Left hindlimb (tissue), 1 donor: ENCODE measurements around the gene KIAA1958.

Source experiments
- DNase-seq: peaks from one replicate; pipeline ENCODE4 v3.0.0-alpha.2; 2018

Gene KIAA1958

DNA sequence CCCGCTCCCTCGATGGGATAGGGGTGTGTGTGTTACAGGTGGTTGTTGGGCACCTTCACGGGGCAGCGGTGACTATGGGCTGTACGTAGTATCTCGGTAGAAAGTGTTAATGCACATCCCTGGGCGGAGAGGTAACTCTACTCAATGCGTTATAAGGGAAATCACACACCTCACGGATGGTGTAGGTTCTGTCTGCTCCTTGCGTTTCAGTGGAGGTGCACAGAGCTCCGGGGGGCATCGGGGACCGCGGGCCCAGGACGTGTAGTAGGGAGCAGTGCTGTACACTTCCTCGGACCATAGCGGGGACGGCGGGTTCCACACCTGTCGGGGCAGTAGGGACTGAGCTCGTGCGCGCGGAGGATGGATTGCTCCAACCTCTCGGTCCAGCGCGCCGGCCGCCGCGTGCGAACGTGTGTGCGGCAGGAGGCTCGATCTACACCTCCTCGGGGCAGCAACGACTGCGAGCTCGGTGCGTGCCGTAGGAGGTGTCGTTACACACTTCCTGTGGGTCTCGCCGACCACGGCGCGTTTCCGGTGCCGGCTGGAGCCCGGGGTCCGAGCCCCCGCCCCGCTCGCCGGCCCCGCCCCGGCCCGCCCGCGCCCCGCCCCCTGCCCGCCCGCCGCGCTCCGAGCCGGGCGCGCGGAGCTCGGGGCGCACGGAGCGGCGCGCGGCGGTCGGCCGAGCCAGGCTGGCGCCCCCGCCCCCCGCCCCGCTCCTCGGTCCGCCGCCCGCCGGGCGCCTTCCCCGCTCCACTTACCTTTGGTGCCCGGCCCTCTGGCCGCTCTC is at the start of gene KIAA1958:
KIAA1958 (plus strand) TSS at position 607 of the 787 bp plus-strand sequence. CDS start 87,254 bp downstream, outside the sequence.
- DNase-seq, result peak; percentile 85

DNA sequence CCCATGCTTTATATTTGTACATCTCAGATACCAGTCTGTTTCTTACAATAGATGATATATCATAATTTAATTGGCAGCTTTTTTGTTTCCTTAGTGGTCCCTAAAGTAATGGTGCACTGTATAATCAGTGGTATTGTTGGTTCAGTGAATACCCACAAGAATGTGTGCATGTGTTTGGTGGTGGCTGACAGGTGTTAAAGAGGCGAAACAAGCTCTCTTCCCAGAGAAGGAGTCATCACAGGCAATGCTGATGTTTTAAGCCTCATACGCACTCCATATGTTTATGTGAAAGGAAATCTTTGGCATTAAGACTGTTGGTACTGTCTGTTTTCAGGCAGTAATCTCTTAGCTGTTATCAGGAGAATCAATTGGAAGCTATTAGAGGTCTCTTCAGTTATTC is 49.2 kb upstream of the KIAA1958 start:
- DNase-seq, result no peak

- DNase-seq, result no peak
Measured at GRCh38 chr9:112439171-112439570, 47.5 kb upstream of the KIAA1958 start.

- no peak for DNase-seq
Measured at GRCh38 chr9:112439825-112440224, 46.8 kb upstream of the KIAA1958 start.

DNA sequence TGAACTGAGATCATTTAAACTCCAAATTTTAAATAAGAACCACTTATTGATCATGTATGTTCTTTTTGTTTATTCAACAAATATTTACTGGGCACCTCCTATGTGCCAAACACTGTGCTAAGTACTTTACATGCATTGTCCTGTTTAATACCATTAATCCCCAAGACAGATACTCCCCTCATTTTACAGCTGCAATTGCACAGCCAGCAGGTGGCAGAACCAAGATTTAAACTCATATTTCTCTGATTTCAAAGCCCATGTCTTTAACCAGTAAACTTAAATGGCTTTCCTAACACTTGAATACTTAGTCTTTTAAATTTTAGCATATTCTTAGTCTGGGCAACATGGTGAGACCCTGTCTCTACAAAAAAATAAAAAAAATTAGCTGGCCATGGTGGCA is 43.4 kb upstream of the KIAA1958 start:
- no peak for DNase-seq

GRCh38 chr9:112443636-112444035 is 43.0 kb upstream of the KIAA1958 start:
- DNase-seq, result no peak

- DNase-seq, result no peak
Measured at GRCh38 chr9:112445196-112445595, 41.4 kb upstream of the KIAA1958 start.

DNA sequence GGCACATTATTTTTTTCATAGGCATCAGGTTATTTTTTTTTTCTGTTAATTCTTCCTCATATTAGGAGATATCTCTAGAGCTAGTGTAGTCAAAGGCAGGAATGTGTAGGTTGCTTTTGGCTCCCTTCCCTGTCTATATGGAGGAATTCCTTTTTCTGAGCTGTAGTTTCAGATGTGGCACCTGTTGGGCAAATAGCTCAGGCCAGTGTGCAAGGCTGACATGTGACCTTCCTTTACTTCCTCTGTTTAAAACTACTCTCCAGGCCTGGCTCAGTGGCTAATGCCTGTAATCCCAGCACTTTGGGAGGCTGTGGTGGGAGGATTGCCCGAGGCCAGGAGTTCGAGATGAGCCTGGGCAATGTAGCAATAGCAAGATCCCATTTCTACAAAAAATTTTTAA is 40.5 kb upstream of the KIAA1958 start:
- DNase-seq, result no peak

DNA sequence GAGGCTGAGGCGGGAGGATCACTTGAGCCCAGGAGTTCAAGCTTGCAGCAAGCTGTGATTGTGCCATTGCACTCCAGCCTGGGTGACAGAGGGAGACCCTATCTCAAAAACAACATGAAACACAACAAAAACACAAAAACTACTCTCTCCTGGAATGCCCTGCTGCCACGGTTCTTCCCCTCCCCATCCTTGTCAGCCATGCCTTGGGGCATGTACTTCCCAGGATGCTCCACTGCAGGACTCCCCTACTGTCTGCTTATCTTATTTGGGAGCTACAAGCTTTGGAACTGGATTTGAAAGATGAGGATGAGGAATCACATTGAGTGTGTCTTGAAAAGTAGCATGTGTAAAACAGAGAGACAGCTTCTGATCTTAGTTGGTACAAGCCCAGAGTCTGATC is 40.1 kb upstream of the KIAA1958 start:
- DNase-seq, result no peak

GRCh38 chr9:112447283-112447761 is 39.3 kb upstream of the KIAA1958 start:
- no peak for DNase-seq

DNA sequence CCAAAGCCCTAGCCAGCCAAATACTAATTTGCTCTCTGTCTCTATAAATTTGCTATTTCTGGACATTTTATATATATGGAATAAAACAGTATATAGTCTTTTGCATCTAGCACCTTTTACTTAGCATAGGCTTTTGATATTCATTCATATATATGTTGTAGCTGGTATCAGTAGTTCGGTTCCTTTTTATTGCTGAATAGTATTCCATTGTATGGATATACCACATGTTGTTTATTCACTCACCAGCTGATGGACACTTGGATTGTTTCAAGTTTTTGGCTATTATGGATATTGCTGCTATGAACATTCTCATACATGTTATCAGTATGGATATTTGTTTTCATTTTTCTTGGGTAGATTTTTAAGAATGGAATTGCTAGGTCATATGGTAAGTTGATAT is 23.8 kb upstream of the KIAA1958 start:
- DNase-seq, result no peak

DNA sequence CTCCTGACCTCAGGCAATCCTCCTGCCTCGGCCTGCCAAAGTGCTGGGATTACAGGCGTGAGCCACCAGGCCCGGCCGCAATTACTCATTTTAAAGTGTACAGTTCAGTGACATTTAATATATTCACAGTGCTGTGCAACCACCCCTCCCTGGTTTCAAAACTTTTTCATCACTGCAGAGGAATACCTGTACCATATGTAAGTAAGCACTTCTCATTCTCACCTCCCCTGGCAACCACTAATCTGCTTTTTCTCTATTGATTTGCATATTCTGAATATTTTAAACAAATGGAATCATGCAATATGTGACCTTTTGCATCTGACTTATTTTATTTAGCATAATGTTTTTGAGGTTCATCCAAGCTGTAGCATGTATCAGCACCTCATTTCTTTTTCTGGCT is 21.3 kb upstream of the KIAA1958 start:
- no peak for DNase-seq

DNA sequence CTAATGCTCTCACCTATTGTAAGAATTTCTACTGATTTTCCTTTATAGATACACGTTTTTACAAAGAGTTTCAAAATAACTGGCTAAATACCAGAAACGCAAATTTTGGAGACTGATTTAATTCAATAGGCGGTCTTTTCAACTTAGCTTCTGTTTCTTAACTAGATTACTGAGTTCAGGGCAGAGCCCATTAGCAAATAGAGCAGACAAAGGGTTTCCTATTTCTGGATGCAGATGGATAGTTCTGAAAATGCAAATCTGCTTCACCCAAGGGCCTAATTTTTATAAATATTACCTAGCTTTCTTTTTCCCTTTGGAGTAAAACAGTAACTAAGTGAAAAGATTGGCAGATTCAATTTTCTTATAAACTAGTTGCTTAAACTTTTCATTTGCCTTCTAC is 13.6 kb upstream of the KIAA1958 start:
- DNase-seq, result no peak

DNA sequence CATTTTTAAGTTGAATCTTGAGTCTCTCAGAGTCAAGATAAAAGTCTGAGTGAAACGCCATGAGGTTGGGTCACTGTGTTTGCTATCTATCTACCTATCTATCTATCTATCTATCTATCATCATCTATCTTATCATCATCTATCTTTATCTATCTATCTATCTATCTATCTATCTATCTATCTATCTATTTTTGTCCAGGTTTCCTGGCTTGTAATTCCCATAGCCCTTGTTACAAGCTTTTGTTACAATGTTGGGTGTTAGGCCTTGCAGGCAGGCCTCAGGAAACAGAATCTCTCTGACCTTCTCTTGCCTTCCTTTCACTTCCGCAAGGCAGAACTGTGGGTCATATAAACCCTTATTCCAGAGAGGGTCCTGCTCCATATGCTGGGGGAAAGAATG is 12.6 kb upstream of the KIAA1958 start:
- no peak for DNase-seq

DNA sequence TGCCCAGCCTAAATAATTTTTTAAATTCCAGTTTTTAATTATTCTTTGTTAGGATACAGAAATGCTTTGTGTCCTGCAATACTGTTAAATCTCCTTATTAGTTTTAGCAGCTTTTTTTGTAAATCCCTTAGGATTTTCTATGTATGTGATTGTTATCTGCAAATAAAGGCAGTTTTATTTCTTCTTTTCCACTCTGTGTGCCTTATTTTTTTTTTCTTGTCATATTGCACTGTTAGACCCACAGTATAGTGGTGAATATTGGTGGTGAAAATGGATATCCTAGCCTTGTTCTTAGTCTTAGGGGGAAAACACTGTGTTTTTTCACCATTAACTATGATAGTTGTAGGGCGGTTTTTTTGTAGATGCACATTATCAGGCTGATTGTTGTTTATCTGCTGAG is 11.3 kb upstream of the KIAA1958 start:
- DNase-seq, result no peak

GRCh38 chr9:112477330-112477729 is 9.3 kb upstream of the KIAA1958 start:
- DNase-seq, result no peak

DNA sequence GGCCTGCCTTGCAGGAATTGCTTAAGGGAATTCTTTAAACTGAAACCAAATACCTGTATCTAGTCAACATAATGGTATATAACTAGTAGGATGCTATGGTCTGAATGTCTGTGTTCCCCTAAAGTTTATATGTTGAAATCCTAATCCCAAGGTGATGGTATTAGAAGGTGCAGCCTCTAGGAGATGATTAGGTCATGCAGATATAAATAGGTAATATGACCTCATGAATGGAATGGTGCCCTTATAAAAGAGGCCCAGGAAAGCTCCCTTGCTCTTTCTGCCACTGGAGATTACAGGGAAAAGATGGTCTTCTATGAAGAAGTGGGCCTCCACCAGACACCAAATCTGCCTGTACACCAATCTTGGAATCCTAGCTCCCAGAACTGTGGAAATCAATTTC is 7.4 kb upstream of the KIAA1958 start:
- no peak for DNase-seq

DNA sequence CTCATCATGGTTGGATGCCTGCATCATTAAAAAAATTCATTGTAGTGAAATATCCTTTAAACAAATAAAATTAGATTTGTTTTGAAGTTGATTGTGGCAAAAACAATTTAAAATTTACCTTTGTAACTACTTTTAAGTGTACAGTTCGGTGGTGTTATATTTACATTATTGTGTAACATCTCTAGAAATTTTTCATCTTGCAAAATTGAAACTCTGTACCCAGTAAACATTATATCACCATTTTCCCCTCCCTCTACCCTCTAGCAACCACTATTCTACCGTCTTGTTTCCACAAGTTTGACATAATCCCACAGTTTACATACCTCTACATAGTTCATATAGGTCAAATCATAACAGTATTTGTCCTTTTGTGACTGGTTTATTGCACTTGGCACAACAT is 2.0 kb upstream of the KIAA1958 start:
- no peak for DNase-seq

DNA sequence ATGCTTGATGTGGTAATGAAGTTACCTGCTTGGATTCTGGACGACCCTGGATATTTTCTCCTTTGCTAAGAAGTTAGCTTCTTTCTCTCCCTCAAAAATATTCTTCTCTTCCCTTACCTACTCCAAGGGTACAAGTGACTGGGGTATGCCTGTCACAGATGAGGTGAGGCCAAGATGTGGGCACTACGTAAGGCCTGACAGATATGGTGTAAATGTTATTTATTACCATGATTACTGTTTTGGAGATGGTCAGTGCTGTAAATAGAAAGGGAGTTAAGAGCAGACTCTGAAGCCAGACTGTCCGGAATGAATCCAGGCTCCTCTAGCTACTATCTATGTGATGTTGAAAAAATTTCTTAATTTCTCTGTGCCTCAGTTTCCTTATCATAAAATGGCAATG is 1.1 kb upstream of the KIAA1958 start:
- no peak for DNase-seq

DNA sequence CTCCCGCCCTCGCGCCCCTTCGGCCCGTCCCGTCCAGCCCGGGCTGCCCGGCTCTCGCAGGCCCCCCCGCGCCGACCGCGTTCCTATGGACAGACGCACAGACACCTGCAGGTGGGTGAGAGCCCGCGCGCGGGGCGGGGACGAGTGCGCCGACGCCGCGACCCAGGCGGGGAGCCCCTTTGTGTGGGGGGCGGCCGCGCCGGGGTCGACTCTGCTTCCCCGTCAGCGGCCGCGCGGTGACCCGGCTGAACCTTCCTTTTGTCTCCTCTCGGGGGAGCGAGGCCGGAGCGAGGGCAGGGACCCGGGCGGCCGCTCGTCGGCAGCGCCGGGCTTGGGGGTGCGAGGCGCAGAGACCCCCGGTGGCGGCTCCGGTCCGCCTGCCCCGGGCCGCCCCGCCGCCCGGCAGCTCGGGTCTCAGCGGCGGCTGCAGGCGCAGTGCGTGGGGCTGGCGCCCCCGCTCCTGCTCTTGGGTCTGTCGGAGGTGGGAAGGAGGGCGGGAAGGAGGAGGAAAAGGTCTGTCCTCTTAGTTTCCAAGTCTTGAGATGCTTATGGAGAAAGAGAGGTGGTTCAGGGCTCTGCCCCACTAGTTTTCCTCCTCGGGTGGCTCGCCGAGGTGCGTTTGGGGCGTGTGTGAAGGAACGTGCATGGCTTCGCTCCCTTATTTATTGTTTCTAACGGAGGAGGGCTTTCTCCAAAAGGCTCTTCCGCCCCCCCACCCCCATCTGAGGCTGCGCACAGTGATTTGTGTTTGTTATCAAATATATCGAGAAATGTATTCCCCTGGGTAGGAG is 576 bp downstream of the KIAA1958 start:
- peak; percentile 67 for DNase-seq

GRCh38 chr9:112487799-112488340 is 1.2 kb downstream of the KIAA1958 start:
- no peak for DNase-seq

DNA sequence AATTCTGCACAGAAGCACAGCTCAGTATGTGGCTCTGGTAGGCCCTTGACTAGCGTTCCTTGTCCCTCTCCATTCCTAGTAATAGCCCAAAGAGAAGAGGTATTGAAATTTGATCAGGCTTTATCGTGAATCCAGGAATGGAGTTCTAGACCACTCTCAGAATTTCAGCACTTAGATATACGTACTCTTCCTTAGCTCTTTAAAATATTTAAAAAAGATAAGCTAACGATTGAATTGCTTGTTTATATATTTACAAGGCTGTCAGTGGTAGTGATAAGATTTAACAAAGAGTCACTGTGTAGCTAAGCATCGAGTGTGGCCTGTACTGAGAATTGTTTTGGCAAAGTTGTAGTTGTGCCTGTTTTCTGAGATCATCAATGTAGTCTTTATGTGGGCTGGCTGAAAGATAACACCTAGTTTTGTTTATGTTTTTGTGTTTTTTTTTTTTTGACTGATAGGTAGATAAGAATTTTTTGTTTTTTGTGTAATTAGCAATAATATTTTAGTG is 2.5 kb downstream of the KIAA1958 start:
- DNase-seq, result no peak

GRCh38 chr9:112489876-112490666 is 3.4 kb downstream of the KIAA1958 start:
- no peak for DNase-seq
